ENCODE measurements around the gene AHNAK2. TPM values are rescaled to one million over a fixed set of nuclear protein-coding genes. Genes with fewer than 3 reads are reported as not detected.

AHNAK2 gene
- total RNA-seq, 1 experiment from 2014 or later = 31.3 TPM

DNA sequence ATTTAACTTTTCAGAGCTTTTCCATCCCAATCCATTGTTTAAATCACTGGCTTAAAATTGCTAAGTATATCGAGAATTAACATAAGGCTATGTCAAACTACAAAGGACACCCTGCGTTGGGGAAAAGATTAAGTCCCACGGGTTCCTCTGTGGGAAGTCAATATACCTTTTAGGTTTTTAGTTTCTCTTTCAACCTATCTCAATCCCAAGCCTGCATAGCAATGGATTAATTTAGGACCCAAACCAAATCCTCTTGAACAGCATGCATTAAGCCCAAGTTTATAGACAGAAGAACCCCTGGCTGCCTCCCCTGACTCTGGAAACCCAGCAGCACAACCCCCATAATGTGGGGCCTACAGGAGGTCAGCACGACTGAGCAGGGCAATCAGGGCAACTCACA, 36.5 kb upstream of the AHNAK2 start:
- Histone ChIP-seq H3K36me3 (peaks cover 31% of the 10 kb centered on the region), H3K9me3 (no peaks in the 10 kb centered on the region), H3K4me3 (no peak overlapping the region), H3K27me3 (no peaks in the 10 kb centered on the region)
- DNase-seq = no peak

- DNase-seq = no peak
- peaks cover 30% of the 10 kb centered on the region for H3K36me3 ChIP-seq
Measured at GRCh38 chr14:105014032-105014431, 35.9 kb upstream of the AHNAK2 start.

GRCh38 chr14:105013150-105013785, 35.1 kb upstream of the AHNAK2 start:
- Histone ChIP-seq H3K36me3 (peaks cover 36% of the 10 kb centered on the region), H3K4me3 (no peak overlapping the region), H3K9me3 (no peaks in the 10 kb centered on the region), H3K27me3 (no peaks in the 10 kb centered on the region)
- no peak for DNase-seq

More at GRCh38 chr14:105014032-105014431, 35.9 kb upstream of the AHNAK2 start:
- Histone ChIP-seq H3K9me3 (no peaks in the 10 kb centered on the region), H3K27me3 (no peaks in the 10 kb centered on the region), H3K4me3 (no peak overlapping the region)

DNA sequence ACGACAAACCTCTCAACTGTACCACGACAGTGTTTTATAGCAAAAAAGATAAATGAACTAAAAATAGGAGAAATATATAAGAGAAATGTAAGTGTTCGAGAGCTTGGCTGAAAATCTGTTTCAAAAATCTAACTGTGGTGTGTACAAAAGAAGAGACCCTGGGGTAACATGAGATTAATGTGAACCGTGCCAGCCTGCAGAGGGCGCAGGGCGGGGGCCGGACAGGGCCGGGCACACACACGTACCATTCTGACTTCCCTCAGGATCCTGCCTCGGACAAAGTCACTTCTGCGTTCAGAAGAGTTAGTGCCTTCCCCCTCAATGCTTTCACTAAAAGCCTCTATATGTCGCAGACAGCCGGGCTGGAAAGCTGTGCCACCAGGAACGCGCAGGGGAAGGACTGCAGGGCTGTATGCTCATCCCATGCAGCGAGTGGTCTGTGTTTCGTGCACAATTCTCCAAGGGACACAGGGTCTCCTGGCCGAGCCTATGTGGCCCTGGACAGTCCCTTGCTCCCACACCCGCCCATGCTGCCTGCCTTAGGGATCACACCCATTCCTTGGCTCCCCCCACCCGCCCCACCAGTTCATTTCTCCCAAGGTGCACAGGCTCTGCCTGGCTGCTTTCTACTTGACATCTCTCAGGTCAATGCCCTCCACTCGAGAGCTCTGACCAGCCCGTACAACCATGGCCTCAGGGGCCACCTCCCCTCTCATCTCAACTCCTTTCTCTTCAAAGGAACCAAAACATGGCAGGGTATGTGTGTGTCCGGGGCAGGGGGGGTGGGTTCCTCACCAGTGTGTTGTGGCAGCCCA, 34.2 kb upstream of the AHNAK2 start:
- H3K4me3 ChIP-seq = no peak overlapping the region
- H3K36me3 ChIP-seq = peaks cover 39% of the 10 kb centered on the region
- H3K9me3 ChIP-seq = no peaks in the 10 kb centered on the region
- no peaks in the 10 kb centered on the region for H3K27me3 ChIP-seq
- DNase-seq = no peak

- Histone ChIP-seq H3K27me3 (no peaks in the 10 kb centered on the region), H3K36me3 (peaks cover 36% of the 10 kb centered on the region), H3K9me3 (no peaks in the 10 kb centered on the region), H3K4me3 (no peak overlapping the region)
- DNase-seq = no peak
Measured at GRCh38 chr14:105011312-105011990, 33.3 kb upstream of the AHNAK2 start.

DNA sequence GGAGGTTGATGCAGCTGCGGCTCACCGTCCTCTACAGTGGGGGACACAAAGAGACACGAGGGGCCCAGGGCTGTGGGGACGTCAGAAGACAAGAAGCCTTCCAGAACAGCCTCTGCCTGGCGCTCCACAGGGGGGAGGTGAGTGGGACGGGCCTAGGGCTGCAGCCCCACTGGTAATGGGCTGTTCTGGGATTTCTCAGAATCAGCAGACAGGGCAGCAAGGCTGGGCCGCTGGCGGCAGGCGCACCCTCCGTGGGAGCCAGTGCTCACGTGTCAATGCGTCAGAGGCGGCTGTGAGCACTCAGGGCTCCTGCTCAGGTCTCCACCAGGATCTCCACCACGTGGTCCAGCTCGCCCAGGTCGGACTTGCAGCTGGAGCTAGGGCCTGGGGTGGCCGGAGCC, 32.7 kb upstream of the AHNAK2 start:
- H3K27me3 ChIP-seq = no peaks in the 10 kb centered on the region
- peaks cover 32% of the 10 kb centered on the region for H3K36me3 ChIP-seq
- DNase-seq = no peak
- H3K4me3 ChIP-seq = no peak overlapping the region
- H3K9me3 ChIP-seq = no peaks in the 10 kb centered on the region

DNA sequence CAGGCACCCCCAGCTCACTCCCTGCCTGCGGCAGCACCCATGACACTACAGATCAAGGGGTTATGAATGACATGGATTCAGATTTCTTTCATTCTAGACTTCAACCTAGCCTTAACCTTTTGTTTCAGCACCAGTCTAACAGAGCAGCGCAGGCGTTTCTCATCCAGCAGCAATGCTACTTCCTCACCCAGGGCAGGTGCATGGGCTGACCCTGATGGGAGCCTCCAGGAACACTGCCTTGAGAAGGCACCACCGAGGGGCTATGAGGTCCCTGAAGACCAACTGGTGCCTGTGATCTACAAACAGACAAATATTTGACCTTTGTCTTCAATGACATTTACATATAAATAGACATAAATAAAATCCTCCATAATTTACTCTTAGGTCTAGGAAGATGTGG, 31.9 kb upstream of the AHNAK2 start:
- no peak for DNase-seq
- no peaks in the 10 kb centered on the region for H3K27me3 ChIP-seq
- no peaks in the 10 kb centered on the region for H3K9me3 ChIP-seq
- H3K4me3 ChIP-seq = no peak overlapping the region
- H3K36me3 ChIP-seq = peaks cover 30% of the 10 kb centered on the region

- Histone ChIP-seq H3K9me3 (no peaks in the 10 kb centered on the region), H3K27me3 (no peaks in the 10 kb centered on the region), H3K36me3 (peaks cover 30% of the 10 kb centered on the region), H3K4me3 (no peak overlapping the region)
- no peak for DNase-seq
Measured at GRCh38 chr14:105007593-105008264, 29.6 kb upstream of the AHNAK2 start.

DNA sequence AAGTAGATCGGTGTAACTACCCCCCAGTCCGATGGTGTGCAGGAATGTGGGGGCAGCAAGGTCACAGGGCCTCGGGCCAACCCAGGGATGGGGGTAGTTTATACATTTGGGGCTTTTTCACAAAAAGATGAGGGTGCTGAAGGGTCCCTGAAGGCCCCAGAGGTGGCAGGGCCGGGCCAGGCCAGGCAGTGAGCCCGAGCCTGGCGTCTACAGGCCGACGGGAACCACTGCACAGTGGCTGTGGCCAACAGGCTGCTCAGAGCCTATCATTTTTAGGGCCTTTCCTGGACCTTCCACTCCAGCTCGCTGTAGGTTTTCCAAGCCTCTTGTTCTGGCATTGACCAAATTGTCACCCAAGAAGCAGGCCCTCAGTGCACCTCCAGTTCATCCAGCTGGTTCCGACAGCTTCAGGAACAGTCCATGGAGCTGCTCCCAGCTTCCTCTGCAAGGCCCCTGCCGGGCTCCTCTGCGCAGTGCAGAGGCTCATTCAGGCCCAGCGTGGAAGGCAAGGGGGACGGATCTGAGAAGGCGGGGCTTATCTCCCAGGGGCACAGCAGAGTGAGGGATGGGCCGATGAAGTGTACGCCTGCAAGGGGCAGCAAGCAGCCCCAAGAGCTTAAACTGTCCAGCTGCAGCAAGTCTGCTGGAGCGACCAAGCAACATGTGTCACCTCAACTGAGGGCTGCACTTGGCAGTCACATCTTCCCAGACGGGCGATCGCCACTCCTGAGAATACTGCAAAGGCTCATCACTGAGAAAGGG, 28.8 kb upstream of the AHNAK2 start:
- no peak for DNase-seq
- Histone ChIP-seq H3K9me3 (no peaks in the 10 kb centered on the region), H3K27me3 (no peaks in the 10 kb centered on the region), H3K36me3 (peaks cover 30% of the 10 kb centered on the region), H3K4me3 (no peak overlapping the region)

DNA sequence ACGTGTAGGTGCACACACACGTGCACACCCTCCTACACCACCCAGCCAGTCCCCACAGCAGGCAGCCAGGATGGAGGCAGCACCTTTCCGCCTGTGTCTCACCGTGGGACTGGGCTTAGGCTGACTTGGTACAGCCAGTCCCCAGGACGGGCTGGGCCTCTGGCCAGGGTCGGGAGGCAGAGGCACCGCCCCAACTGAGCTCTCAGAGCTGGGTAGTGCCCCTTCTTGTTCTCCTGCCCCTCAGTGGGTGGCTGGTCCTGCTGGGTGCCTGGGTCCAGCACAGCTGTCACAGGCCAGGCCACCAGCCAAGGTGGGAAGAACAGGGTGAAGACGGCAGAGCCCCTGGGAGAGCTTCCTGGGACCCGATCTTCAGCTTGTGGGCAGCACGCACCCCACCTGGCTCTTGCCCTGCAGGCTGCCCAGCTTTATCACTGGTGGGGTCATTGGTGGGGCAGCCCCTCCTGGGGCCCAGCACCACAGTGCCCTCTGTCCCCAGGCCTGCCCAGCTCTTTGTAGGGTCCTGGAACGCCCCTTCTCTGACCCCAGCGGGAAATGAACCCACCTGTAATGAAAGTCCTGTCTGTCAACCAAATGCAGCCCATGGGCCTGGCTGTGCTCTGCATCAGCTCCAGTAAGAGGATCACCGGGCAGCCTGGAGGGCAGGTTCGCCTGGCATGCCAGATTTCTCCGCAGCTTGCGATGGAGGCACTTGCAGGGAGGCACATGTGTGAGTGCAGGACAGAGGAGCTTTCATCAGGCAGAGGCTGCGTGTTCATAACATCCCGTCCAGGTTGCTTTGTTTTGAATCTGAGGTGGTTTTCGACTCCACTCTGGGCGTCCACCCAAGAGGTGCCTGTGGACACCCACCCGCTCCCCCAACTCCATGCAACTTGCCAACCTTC, 28.0 kb upstream of the AHNAK2 start:
- Histone ChIP-seq H3K36me3 (peaks cover 28% of the 10 kb centered on the region), H3K4me3 (no peak overlapping the region), H3K27me3 (no peaks in the 10 kb centered on the region), H3K9me3 (no peaks in the 10 kb centered on the region)
- no peak for DNase-seq

DNA sequence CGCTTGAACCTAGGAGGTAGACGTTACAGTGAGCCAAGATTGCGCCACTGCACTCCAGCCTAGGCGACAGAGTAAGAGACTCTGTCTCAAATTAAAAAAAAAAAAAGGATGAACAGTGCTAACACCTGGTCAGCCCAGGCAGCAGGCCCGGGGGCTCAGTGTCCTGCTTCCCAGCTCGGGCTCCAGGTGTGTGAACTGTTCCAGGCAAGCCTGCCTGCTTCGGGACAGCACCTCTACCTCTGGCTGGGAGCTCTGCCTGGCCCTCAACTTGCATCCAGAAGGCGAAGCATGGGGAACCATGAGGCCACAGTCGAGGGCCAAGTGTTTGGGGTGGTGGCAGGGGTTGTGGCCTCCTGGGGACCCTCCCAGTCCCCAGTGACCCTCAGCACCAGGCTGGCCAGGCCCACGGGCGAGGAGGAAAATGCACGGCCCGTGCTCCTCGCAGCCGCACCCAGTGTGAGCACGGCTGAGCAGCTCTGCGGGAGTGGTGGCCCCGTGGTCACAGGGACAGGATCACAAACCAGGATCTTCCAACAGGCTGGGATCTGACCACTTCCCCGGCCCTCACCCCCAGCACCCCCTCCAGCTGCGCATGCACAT, 27.3 kb upstream of the AHNAK2 start:
- Histone ChIP-seq H3K36me3 (peaks cover 20% of the 10 kb centered on the region), H3K9me3 (no peaks in the 10 kb centered on the region), H3K27me3 (no peaks in the 10 kb centered on the region), H3K4me3 (no peak overlapping the region)
- DNase-seq = no peak

- Histone ChIP-seq H3K9me3 (no peaks in the 10 kb centered on the region), H3K4me3 (no peak overlapping the region), H3K27me3 (no peaks in the 10 kb centered on the region), H3K36me3 (peaks cover 3% of the 10 kb centered on the region; the same call in 1 of the 2 replicates)
- peak; percentile 33 for DNase-seq
Measured at GRCh38 chr14:104999361-104999760, 21.2 kb upstream of the AHNAK2 start.

- no peaks in the 10 kb centered on the region for H3K9me3 ChIP-seq
- peaks cover 3% of the 10 kb centered on the region; the same call in 1 of the 2 replicates for H3K36me3 ChIP-seq
- H3K27me3 ChIP-seq = no peaks in the 10 kb centered on the region
- no peak for DNase-seq
- H3K4me3 ChIP-seq = no peak overlapping the region
Measured at GRCh38 chr14:104998801-104999200, 20.6 kb upstream of the AHNAK2 start.

GRCh38 chr14:104996483-104996882, 18.3 kb upstream of the AHNAK2 start:
- Histone ChIP-seq H3K9me3 (no peaks in the 10 kb centered on the region), H3K36me3 (peaks cover 3% of the 10 kb centered on the region; the same call in 1 of the 2 replicates), H3K27me3 (no peaks in the 10 kb centered on the region), H3K4me3 (no peak overlapping the region)
- no peak for DNase-seq

GRCh38 chr14:104996032-104996431, 17.9 kb upstream of the AHNAK2 start:
- DNase-seq = no peak

More at GRCh38 chr14:104996032-104996431, 17.9 kb upstream of the AHNAK2 start:
- Histone ChIP-seq H3K27me3 (no peaks in the 10 kb centered on the region), H3K36me3 (peaks cover 3% of the 10 kb centered on the region; the same call in 1 of the 2 replicates), H3K4me3 (no peak overlapping the region), H3K9me3 (no peaks in the 10 kb centered on the region)
